NK-92 (cell line): ENCODE measurements around the gene NPPA.
"Not testable (repeated sequence)": the region's sequence is repeated elsewhere in the genome, so short reads cannot be mapped to it uniquely, and the experiment has no call there.

Experiments used
- DNase-seq: peaks from one replicate; lab custom pipeline; 2025; ENCODE audit not compliant: unreplicated experiment; lab: John Stamatoyannopoulos, UW

NPPA gene

GRCh38 chr1:11847667-11848372 lies at the start of gene NPPA:
Gene NPPA (minus strand): TSS chr1:11847783. CDS start chr1:11847684, 99 bp downstream.
- no peak for DNase-seq

- not testable (repeated sequence) for DNase-seq
These were observed 46.9 kb upstream of the NPPA start for GRCh38 chr1:11894501-11894900.

- DNase-seq = no peak
These were observed 46.3 kb upstream of the NPPA start for GRCh38 chr1:11893907-11894251.

GRCh38 chr1:11891433-11892186 lies 44.0 kb upstream of the NPPA start:
- no peak for DNase-seq

- DNase-seq = no peak
These were observed 41.3 kb upstream of the NPPA start for GRCh38 chr1:11888877-11889208.

GRCh38 chr1:11888206-11888876 lies 40.8 kb upstream of the NPPA start:
- no peak for DNase-seq

- no peak for DNase-seq
These were observed 40.1 kb upstream of the NPPA start for GRCh38 chr1:11887666-11888007.

GRCh38 chr1:11886986-11887665 lies 39.5 kb upstream of the NPPA start:
- DNase-seq = no peak

- DNase-seq = no peak
These were observed 38.3 kb upstream of the NPPA start for GRCh38 chr1:11885916-11886315.

GRCh38 chr1:11882814-11883538 lies 35.4 kb upstream of the NPPA start:
- DNase-seq = no peak

- DNase-seq = no peak
These were observed 34.3 kb upstream of the NPPA start for GRCh38 chr1:11881749-11882441.

GRCh38 chr1:11880911-11881748 lies 33.5 kb upstream of the NPPA start:
- no peak for DNase-seq

- DNase-seq = no peak
These were observed 32.6 kb upstream of the NPPA start for GRCh38 chr1:11880181-11880575.

GRCh38 chr1:11879311-11880180 lies 32.0 kb upstream of the NPPA start:
- no peak for DNase-seq

GRCh38 chr1:11878891-11879190 lies 31.3 kb upstream of the NPPA start:
- DNase-seq = no peak

- no peak for DNase-seq
These were observed 30.7 kb upstream of the NPPA start for GRCh38 chr1:11878081-11878890.

GRCh38 chr1:11877074-11877473 lies 29.5 kb upstream of the NPPA start:
- DNase-seq = no peak

- DNase-seq = no peak
These were observed 27.5 kb upstream of the NPPA start for GRCh38 chr1:11875094-11875493.
